Activated T-cell treated with anti-CD3 and anti-CD28 coated beads for 1 hour (primary cell): Measurements from ENCODE around the gene MAPK4.

ENCODE experiments used
- DNase-seq: peaks from one replicate; pipeline ENCODE4 v3.0.0-alpha.2; 2020; ENCODE audit warnings: low read depth

Gene MAPK4

GRCh38 chr18:50654658-50655550 is 95.0 kb downstream of the MAPK4 start:
- DNase-seq = no peak

- DNase-seq = no peak
These were observed 96.5 kb downstream of the MAPK4 start for GRCh38 chr18:50656396-50656795.

GRCh38 chr18:50656841-50657470 is 97.1 kb downstream of the MAPK4 start:
- DNase-seq = no peak

- no peak for DNase-seq
These were observed 98.7 kb downstream of the MAPK4 start for GRCh38 chr18:50658601-50659000.

- no peak for DNase-seq
These were observed 99.5 kb downstream of the MAPK4 start for GRCh38 chr18:50659091-50660003.

GRCh38 chr18:50661013-50661412 is 101.1 kb downstream of the MAPK4 start:
- DNase-seq = no peak

- no peak for DNase-seq
These were observed 102.3 kb downstream of the MAPK4 start for GRCh38 chr18:50662177-50662576.

GRCh38 chr18:50662775-50663383 is 103.0 kb downstream of the MAPK4 start:
- DNase-seq = no peak

- no peak for DNase-seq
These were observed 103.9 kb downstream of the MAPK4 start for GRCh38 chr18:50663626-50664441.

GRCh38 chr18:50665015-50665414 is 105.1 kb downstream of the MAPK4 start:
- DNase-seq = no peak

- DNase-seq = no peak
These were observed 105.6 kb downstream of the MAPK4 start for GRCh38 chr18:50665519-50665918.

GRCh38 chr18:50666536-50666935 is 106.6 kb downstream of the MAPK4 start:
- no peak for DNase-seq

- no peak for DNase-seq
These were observed 111.5 kb downstream of the MAPK4 start for GRCh38 chr18:50671376-50671775.

GRCh38 chr18:50674307-50674980 is 114.6 kb downstream of the MAPK4 start:
- no peak for DNase-seq

GRCh38 chr18:50675043-50675442 is 115.2 kb downstream of the MAPK4 start:
- no peak for DNase-seq

- no peak for DNase-seq
These were observed 118.8 kb downstream of the MAPK4 start for GRCh38 chr18:50678651-50679050.

- no peak for DNase-seq
These were observed 119.2 kb downstream of the MAPK4 start for GRCh38 chr18:50679056-50679455.

- no peak for DNase-seq
These were observed 119.8 kb downstream of the MAPK4 start for GRCh38 chr18:50679656-50680055.

GRCh38 chr18:50680966-50681365 is 121.1 kb downstream of the MAPK4 start:
- DNase-seq = no peak

- DNase-seq = no peak
These were observed 123.0 kb downstream of the MAPK4 start for GRCh38 chr18:50682852-50683251.

- no peak for DNase-seq
These were observed 126.5 kb downstream of the MAPK4 start for GRCh38 chr18:50686409-50686808.
